SK-N-MC (cell line): ENCODE data around the gene CHST15.

Experiments
- EZH2 ChIP-seq: fragments of 200-600 bp; sonication (generic); IDR thresholded peaks from one replicate; pipeline ENCODE4 v1.6.1; 2017; ENCODE audit warnings: antibody characterized with exemption
- FOXP2 ChIP-seq: optimal IDR thresholded peaks from 2 replicates; pipeline ENCODE3; 2011; ENCODE audit warnings: mild to moderate bottlenecking, moderate library complexity; ENCODE audit not compliant: insufficient read depth; ENCODE audit errors: extremely low read length, control extremely low read depth
- POLR2AphosphoS5 ChIP-seq: IDR thresholded peaks from 2 replicates; pipeline ENCODE4 v1.6.1; 2012; ENCODE audit warnings: mild to moderate bottlenecking, low read depth, low read length, borderline replicate concordance

- TF ChIP-seq EZH2 = no peak
- no peak for TF ChIP-seq POLR2AphosphoS5
- TF ChIP-seq FOXP2 = no peak
These were observed 15.4 kb downstream of the CHST15 start for GRCh38 chr10:124078028-124078427.
